Ovary (tissue), 3 donors: ENCODE data around the gene NPHP3.

Source experiments
- CTCF ChIP-seq, 3 donors: fragments of 450-650 bp in 2 of 3; fragments of 200-600 bp in 1 of 3; IDR thresholded peaks; one replicate each; pipeline versions ENCODE4 v1.5.1 to v1.8.0; 2016 to 2022; ENCODE audit warnings: antibody characterized with exemption in 3 of 3, mild to moderate bottlenecking in 1 of 3
- EP300 ChIP-seq: sonication (generic); formaldehyde crosslinking; IDR thresholded peaks from one replicate; pipeline ENCODE4 v1.6.1; 2017; ENCODE audit warnings: antibody characterized with exemption
- donor health status: DM: no; HTN: no; CAD: no.

- TF ChIP-seq CTCF (IDR thresholded peaks at IDR 0.05), result peak in 1 of 3 donors; percentile 17
- no peak for TF ChIP-seq EP300
Observed at GRCh38 chr3:132722165-132723023, at the start of gene NPHP3.
